ENCODE results near the gene FOXP2.

GRCh38 chr7:114530057-114530611 lies 115.5 kb downstream of the FOXP2 start:
- no peak for TF ChIP-seq PATZ1 (CRISPR knock-in tag; IDR thresholded peaks at IDR 0.05; ENCODE audit: borderline replicate concordance)
- no peak for TF ChIP-seq TCF4 (CRISPR knock-in tag; IDR thresholded peaks at IDR 0.05; ENCODE audit: borderline replicate concordance)
- no peak for TF ChIP-seq ARNTL (CRISPR knock-in tag; IDR thresholded peaks at IDR 0.05; ENCODE audit: borderline replicate concordance, low read depth)
